ENCODE results near the gene MKRN3.

- TF ChIP-seq CTCF (IDR thresholded peaks at IDR 0.05) (no peak), POLR2AphosphoS5 (IDR thresholded peaks at IDR 0.05; ENCODE audit: low read depth, low read length) (no peak), REST (IDR thresholded peaks at IDR 0.05; ENCODE audit: insufficient read depth in 1 of 2, low read depth in 2 of 2, low read length in 1 of 2) (no peak), TCF7L2 (IDR thresholded peaks at IDR 0.05; ENCODE audit: low read depth, low read length) (no peak), SIN3A (IDR thresholded peaks at IDR 0.05; ENCODE audit: borderline replicate concordance, insufficient read depth, low read depth, low read length) (no peak)
These were observed 47.4 kb upstream of the MKRN3 start for GRCh38 chr15:23518104-23518503.

Measured in Panc1 (cell line).